ENCODE results near the gene PLA2G6. TPM values are rescaled to one million over a fixed set of nuclear protein-coding genes. Genes with fewer than 3 reads are reported as not detected.

The PLA2G6 gene
- total RNA-seq, 4 donors from 2014 or later, result 4.4 to 30.5 (median 22.0) TPM

DNA sequence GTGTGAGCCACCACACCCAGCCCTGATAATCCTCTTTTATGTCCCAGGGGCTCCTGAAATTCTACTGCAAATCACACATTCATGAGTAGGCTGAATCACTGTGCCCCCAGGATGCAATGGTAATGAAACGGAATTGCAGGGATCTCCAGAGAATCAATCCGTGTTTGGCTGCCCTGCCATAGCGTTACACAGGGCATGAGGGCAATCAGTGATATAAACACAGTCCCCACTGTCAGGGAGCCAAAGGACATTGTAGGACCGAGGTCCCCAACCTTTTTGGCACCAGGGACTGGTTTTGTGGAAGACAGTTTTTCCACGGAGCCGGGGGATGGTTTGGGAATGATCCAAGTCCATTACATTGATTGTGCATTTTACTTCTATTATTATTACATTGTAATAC lies 9.0 kb upstream of the PLA2G6 start:
- no peak overlapping the region for H3K27ac ChIP-seq
- no peak overlapping the region for H3K4me3 ChIP-seq
- no peaks in the 10 kb centered on the region for H3K9me3 ChIP-seq
- H3K36me3 ChIP-seq, result no peaks in the 10 kb centered on the region
- no peak for ATAC-seq
- no peaks in the 10 kb centered on the region for H3K27me3 ChIP-seq
- WGBS, 2 donors (ENCODE audit: low coverage in 1 of 2), result 100% methylated on average over 1 of the region's 6 CpGs; no CpG with 5 or more reads in 1 of the 2 donors
- TF ChIP-seq POLR2AphosphoS5 (IDR thresholded peaks at IDR 0.05), result no peak
- no peak for TF ChIP-seq POLR2A (IDR thresholded peaks at IDR 0.05)
- no peak for TF ChIP-seq EP300 (IDR thresholded peaks at IDR 0.05)
- TF ChIP-seq, protein P1, sequence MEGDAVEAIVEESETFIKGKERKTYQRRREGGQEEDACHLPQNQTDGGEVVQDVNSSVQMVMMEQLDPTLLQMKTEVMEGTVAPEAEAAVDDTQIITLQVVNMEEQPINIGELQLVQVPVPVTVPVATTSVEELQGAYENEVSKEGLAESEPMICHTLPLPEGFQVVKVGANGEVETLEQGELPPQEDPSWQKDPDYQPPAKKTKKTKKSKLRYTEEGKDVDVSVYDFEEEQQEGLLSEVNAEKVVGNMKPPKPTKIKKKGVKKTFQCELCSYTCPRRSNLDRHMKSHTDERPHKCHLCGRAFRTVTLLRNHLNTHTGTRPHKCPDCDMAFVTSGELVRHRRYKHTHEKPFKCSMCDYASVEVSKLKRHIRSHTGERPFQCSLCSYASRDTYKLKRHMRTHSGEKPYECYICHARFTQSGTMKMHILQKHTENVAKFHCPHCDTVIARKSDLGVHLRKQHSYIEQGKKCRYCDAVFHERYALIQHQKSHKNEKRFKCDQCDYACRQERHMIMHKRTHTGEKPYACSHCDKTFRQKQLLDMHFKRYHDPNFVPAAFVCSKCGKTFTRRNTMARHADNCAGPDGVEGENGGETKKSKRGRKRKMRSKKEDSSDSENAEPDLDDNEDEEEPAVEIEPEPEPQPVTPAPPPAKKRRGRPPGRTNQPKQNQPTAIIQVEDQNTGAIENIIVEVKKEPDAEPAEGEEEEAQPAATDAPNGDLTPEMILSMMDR (IDR thresholded peaks at IDR 0.05), result no peak
- H3K4me1 ChIP-seq, result peaks cover 0 to 11% (median 4%) of the 10 kb centered on the region in 3 donors

DNA sequence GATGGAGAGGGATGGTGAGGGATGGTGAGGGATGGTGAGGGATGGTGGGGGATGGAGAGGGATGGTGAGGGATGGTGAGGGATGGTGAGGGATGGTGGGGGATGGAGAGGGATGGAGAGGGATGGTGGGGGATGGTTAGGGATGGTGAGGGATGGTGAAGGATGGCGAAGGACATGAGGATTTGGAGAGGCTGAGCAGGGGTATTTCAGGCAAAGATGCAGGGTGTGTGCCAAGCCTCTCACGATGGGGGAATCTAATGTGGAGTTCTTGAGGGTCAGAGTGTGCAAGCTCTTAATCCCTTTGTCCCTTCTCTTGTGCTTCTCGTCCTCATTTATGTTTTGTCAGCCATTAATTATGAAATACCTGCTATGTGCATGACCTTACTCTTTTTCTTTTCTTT lies 7.5 kb upstream of the PLA2G6 start:
- H3K4me3 ChIP-seq, result no peak overlapping the region
- H3K27ac ChIP-seq, result no peak overlapping the region
- H3K36me3 ChIP-seq, result no peaks in the 10 kb centered on the region
- H3K4me1 ChIP-seq, result peaks cover 0 to 4% (median 0%) of the 10 kb centered on the region in 3 donors
- 52 to 62% methylated on average over 2 to 3 of the region's 3 CpGs for WGBS, 2 donors (ENCODE audit: low coverage in 1 of 2)
- ATAC-seq, result no peak
- no peaks in the 10 kb centered on the region for H3K9me3 ChIP-seq
- TF ChIP-seq, protein P1 (IDR thresholded peaks at IDR 0.05), result no peak
- TF ChIP-seq POLR2AphosphoS5 (IDR thresholded peaks at IDR 0.05) (no peak), POLR2A (IDR thresholded peaks at IDR 0.05) (no peak), EP300 (IDR thresholded peaks at IDR 0.05) (no peak)
- H3K27me3 ChIP-seq, result no peaks in the 10 kb centered on the region

GRCh38 chr22:38187413-38188212 lies 6.0 kb upstream of the PLA2G6 start:
- Histone ChIP-seq H3K4me3 (no peak overlapping the region), H3K36me3 (no peaks in the 10 kb centered on the region), H3K4me1 (no peaks in the 10 kb centered on the region), H3K27me3 (no peaks in the 10 kb centered on the region), H3K27ac (no peak overlapping the region), H3K9me3 (no peaks in the 10 kb centered on the region)
- no peak for ATAC-seq
- TF ChIP-seq, protein P1 (IDR thresholded peaks at IDR 0.05), result no peak
- peak; percentile 65 for TF ChIP-seq POLR2AphosphoS5 (IDR thresholded peaks at IDR 0.05)
- WGBS, 2 donors (ENCODE audit: low coverage in 1 of 2), result 51 to 55% methylated on average over 8 to 9 of the region's 10 CpGs

DNA sequence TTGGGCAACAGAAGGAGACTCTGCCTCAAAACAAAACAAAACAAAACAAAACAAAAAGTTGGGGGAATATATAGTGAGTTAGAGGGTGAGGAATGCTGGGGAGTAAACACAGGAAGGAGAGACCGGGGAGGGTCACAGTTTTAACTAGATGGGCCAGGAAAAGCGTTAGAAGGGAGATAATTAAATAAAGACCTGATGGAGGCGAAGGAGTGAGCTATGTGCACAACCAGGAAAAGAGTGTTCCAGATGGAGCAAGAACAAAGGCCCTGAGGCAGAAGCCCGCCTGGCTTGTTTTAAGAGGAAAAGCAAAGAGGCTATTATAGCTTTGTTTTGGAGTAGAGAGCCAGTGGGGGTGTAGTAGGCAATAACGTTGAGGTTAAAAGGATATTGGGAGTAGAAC lies 4.8 kb upstream of the PLA2G6 start:
- Histone ChIP-seq H3K27ac (no peak overlapping the region), H3K4me3 (no peak overlapping the region), H3K4me1 (no peaks in the 10 kb centered on the region), H3K36me3 (no peaks in the 10 kb centered on the region), H3K9me3 (no peaks in the 10 kb centered on the region), H3K27me3 (no peaks in the 10 kb centered on the region)
- WGBS, 2 donors (ENCODE audit: low coverage in 1 of 2), result 54% methylated on average over 2 to 5 of the region's 5 CpGs
- TF ChIP-seq POLR2A (IDR thresholded peaks at IDR 0.05) (no peak), POLR2AphosphoS5 (IDR thresholded peaks at IDR 0.05) (no peak), EP300 (IDR thresholded peaks at IDR 0.05) (no peak)
- TF ChIP-seq, protein P1 (IDR thresholded peaks at IDR 0.05), result no peak
- no peak for ATAC-seq

DNA sequence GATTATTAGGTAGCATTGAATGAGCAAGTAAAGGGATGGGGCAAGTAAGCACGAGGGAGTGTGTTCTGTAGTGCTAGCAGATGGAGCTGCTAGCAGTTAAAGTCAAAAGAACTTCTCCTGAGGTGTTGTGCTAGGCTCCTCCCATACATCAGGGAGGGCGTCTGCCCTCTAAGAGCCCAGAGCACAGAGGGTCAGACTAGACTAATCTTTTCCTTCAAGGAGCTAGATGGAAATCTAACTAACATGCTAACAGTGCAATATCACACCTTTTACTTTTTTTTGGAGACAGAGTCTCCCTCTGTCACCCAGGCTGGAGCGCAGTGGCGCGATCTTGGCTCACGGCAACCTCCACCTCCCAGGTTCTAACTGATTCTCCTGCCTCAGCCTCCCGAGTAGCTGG lies 3.2 kb upstream of the PLA2G6 start:
- no peak for TF ChIP-seq POLR2AphosphoS5 (IDR thresholded peaks at IDR 0.05)
- no peak for TF ChIP-seq POLR2A (IDR thresholded peaks at IDR 0.05)
- no peak for TF ChIP-seq EP300 (IDR thresholded peaks at IDR 0.05)
- TF ChIP-seq, protein P1 (IDR thresholded peaks at IDR 0.05), result no peak
- Histone ChIP-seq H3K27ac (no peak overlapping the region), H3K36me3 (no peaks in the 10 kb centered on the region), H3K27me3 (no peaks in the 10 kb centered on the region), H3K4me1 (peaks cover 0 to 16% (median 6%) of the 10 kb centered on the region in 3 donors), H3K4me3 (no peak overlapping the region), H3K9me3 (no peaks in the 10 kb centered on the region)
- 40 to 72% methylated on average over 1 to 7 of the region's 7 CpGs for WGBS, 2 donors (ENCODE audit: low coverage in 1 of 2)
- ATAC-seq, result no peak
